ENCODE measurements around the gene UBXN4. TPM values are rescaled to one million over a fixed set of nuclear protein-coding genes. Genes with fewer than 3 reads are reported as not detected.
"Not testable (repeated sequence)": the region's sequence is repeated elsewhere in the genome, so short reads cannot be mapped to it uniquely, and the experiment has no call there.

UBXN4 gene
- polyA plus RNA-seq (2013, experiment 1 of 2; ENCODE audit: insufficient read length) = 75.5 TPM
- 79.9 TPM for polyA plus RNA-seq (2013, experiment 2 of 2; ENCODE audit: insufficient read length)

- DNase-seq = peak; percentile 99
Observed at GRCh38 chr2:135741395-135742324, at the start of gene UBXN4. Gene UBXN4 (plus strand): TSS chr2:135741855. CDS start chr2:135741930, 75 bp downstream.

GRCh38 chr2:135694711-135695110, 46.9 kb upstream of the UBXN4 start:
- no peak for DNase-seq

DNA sequence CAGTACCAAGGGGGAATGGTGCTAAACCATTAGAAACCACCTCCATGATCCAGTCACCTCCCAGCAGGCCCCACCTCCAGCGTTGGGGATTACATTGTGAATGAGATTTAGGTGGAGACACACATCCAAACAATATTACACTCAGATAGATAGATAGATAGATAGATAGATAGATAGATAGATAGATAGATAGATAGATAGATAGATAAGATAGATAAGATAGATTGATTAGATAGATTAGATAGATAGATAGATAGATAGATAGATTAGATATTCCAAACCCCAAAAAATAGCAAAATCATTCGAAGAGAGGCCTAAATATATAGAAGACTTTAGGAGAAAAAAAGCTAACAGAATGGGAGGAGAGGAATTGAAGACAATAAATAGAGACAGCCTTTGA, 42.8 kb upstream of the UBXN4 start:
- no peak for DNase-seq

DNA sequence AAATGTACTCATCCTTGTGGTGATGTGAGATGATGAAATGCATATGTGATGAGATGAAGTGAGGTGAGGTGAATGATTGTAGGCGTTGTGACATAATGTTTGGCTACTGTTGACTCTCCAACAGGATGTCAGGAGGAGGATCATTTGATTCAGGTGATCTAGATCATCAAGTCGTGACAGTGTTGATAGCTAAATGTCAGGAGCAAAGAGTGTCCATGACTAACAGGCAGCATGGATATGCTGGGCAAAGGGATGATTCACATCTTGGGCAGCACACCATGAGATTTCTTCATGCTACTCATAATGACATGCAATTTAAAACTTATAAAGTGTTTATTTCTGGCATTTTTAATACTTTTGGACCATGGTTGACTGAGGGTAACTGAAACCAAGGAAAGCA, 40.2 kb upstream of the UBXN4 start:
- DNase-seq = peak; percentile 15

GRCh38 chr2:135703300-135703699, 38.4 kb upstream of the UBXN4 start:
- DNase-seq = no peak

DNA sequence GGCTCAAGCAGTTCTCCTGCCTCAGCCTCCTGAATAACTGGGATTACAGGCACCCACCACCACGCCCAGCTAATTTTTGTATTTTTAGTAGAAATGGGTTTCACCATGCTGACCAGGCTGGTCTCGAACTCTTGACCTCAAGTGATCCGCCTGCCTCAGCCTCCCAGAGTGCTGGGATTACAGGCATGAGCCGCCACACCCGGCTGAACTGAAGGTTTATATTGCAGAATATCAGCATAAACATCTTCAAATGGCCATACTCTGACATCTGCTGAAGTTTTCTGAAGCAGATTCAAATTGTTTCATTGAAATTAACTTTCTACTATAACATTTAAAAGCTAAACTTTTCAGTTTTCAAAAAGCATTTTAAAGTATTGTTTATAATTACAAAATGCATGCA, 37.6 kb upstream of the UBXN4 start:
- not testable (repeated sequence) for DNase-seq

DNA sequence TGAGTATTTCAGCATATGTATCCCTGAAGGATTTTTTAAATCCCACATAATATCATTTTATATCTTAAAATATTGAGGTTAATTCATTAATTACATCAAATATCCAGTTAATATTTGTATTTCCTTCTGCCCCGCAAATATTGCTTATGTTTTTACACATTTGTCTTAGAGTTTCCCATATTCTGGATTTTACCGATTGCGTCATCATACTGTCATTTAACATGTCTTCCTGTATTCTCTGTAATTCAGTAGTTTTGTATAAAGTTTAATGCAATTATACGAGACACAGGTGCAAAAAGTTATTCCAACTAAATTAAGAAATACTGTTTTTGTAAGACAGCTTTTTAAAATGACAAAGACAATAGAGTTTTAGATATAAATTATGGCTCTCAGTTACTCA, 33.5 kb upstream of the UBXN4 start:
- no peak for DNase-seq

GRCh38 chr2:135709992-135710391, 31.7 kb upstream of the UBXN4 start:
- DNase-seq = peak; percentile 47

GRCh38 chr2:135715086-135715485, 26.6 kb upstream of the UBXN4 start:
- not testable (repeated sequence) for DNase-seq

DNA sequence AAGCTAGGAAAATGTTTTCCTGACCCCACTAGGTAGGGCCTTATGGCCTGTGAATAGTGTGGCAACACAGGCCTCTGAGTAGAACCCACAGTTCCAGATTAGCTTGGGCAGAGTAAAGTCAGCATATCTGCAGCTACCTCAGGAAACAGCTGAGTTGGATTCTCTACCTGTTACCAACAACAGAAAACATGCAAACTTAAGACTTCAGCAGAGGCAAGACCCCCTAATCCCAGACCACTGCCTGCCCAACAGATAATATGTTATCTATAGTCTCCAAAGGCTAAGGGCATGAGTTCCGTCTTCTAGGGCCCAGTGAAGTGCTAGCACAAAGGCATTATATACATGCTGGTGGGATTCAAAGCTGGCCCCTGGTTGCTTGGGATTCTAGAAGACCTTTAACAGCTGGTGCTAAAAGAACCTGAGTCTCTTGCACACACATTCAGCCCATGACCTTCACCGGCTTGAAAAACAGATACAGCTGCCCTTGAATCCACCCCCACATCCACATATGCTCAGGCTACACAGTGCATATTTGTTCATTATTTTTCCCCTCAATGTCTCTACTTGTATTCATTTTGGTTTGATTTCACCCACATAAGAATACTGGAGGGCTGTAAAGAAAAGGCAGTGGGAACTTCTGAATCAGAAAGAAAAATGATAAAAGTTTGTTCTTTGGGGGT, 13.5 kb upstream of the UBXN4 start:
- no peak for DNase-seq

DNA sequence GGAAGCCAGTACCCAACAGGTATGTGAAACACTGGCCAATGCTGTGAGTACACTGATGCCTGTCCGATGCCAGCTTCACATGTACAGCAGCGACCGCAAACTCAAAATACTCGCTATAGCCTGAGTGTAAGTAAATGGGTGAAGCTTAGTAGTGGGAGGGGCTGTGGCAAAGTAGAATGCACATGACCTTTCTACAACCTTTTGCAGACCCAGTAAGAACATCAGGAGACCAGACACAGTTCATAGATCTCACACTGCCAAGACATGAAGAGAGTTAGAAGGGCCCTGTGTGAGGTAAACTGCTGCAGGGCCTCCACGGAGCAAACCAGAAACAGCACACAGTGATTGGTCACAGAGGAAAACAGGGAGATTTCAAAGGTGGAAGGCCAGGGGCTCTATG, 9.1 kb upstream of the UBXN4 start:
- DNase-seq = no peak

GRCh38 chr2:135733045-135733444, 8.6 kb upstream of the UBXN4 start:
- DNase-seq = no peak

DNA sequence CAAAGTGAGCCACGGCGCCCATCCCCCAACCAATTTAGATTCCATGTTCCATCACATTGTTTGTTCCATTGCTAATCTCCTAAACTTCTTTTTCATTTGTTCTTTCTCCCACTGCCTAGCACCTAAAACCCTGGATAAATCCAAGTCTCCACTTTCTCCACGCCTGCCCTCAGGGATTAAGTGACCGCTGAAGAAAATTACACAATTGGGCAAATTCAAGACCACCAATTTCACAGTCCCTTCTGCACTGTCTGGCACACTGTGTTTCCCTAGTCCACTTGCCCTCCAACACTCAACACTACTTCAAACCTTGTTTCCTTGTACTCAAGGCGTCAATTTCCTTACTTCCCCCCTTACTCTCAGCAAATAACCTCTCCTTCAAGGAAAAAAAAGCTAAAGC, 5.1 kb upstream of the UBXN4 start:
- no peak for DNase-seq

DNA sequence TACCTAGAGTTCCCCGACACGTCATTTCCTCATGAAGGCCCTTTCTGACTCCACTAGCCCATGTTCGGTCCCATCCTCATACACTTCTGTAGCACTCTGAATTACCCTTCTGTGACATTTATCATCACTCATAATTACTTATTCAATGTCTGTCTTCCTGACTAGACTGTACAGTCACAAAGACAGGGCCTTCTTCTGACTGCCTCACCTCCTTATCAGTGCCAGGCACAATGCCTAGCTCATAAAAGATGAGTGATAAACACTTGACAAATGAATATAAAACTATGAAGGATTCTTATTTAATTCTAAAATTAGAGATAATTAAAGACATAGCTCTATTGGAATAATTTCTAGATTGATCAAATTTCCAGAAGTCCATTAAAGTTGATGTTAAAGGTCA, 1.4 kb upstream of the UBXN4 start:
- DNase-seq = no peak

GRCh38 chr2:135741043-135741394, 636 bp upstream of the UBXN4 start:
- DNase-seq = no peak

- peak; percentile 43 for DNase-seq
Observed at GRCh38 chr2:135742325-135742757, 686 bp downstream of the UBXN4 start.

DNA sequence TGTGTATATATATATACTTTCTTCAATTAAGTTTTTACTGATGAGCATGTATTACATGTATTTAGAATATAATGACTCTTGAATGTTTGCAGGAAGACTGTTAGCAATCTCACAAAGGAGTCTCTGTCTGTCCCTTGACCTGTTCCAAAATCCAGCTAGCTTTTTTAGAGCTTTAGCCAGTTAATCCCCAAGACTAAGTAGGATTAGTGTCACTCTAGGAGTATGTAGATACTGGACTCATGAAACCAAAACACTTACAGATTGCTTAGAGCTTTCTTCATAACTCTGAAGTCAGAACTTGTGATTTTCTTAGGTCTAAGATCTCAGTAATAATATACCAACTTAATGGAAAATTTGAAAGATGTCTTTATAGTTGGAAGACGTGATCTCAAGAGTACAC, 2.2 kb downstream of the UBXN4 start:
- DNase-seq = no peak

GRCh38 chr2:135744760-135745314, 3.2 kb downstream of the UBXN4 start:
- peak; percentile 27 for DNase-seq

DNA sequence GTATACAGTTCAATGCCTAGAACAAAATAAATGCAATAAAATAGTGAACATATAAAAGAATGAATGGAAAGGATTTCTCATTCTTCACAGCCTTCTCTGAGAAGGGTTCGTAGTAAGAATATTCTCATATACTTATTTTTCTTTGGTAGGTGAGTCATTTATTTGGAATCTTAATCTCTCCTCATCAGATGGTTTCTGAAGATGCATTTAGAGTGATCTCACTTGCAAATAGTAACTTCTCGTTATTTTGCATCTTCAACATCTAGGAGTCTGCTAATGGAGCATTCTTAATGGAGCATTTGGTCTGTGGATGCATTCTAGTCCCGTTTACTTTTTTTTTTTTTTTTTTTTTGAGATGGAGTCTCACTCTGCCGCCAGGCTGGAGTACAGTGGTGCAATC, 3.9 kb downstream of the UBXN4 start:
- peak; percentile 85 for DNase-seq

GRCh38 chr2:135755573-135755972, 13.9 kb downstream of the UBXN4 start:
- DNase-seq = no peak

- no peak for DNase-seq
Observed at GRCh38 chr2:135756692-135757091, 15.0 kb downstream of the UBXN4 start.

- no peak for DNase-seq
Observed at GRCh38 chr2:135762022-135762421, 20.4 kb downstream of the UBXN4 start.

DNA sequence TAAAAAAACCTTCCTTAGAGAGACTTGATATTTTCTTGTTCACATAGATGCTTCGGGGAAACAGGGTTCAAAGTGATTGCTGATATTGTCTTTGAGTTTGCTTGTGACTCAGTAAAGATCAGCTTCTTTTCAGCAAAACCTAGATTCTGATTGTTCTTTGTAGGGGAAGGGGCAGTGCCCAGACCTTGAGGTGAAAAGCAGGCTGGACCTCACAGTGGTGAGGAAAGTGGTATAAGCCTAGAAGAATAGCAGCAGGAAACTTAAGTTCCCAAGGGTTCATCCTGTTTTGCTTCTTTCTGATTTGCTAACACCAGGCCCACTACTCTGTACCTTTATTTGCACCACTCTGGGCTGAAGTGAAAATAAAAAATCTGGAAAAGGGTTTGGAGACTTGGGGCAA, 20.9 kb downstream of the UBXN4 start:
- DNase-seq = no peak
